GM19193 (cell line): ENCODE measurements around the gene BNIP5.

Experiments
- POLR2A ChIP-seq: IDR thresholded peaks from 4 replicates; pipeline ENCODE4 v1.6.1; 2011; ENCODE audit not compliant: insufficient read depth, insufficient read length; ENCODE audit errors: extremely low read depth

The BNIP5 gene

DNA sequence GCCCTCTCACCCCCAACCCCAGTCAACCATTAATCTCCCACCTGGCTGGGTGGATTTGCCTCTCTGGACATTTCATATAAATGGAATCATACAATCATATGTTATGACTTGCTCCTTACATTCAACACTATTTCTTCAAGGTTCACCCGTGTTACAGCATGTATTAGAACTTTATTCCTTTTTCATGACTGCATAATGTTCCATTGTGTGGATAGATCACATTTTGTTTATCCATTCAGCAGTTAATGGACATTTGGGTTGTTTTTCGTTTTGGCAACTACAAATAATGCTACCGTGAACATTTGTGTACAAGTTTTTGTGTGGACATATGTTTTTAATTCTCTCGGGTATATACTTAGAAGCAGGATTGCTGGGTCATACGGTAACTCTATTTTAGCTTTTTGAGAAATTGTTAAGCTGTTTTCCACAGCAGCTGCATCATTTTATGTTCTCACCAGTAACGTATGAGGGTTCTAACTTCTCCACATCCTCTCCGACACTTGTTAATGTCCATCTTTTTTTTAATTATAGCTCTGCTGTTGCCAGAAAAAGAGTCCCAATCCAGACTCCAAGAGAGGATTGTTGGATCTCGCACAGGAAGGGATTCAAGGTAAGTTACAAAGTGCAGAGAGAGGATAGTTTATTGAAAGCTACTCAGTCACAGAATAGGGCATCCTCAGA lies 15.9 kb upstream of the BNIP5 start:
- TF ChIP-seq POLR2A: no peak

DNA sequence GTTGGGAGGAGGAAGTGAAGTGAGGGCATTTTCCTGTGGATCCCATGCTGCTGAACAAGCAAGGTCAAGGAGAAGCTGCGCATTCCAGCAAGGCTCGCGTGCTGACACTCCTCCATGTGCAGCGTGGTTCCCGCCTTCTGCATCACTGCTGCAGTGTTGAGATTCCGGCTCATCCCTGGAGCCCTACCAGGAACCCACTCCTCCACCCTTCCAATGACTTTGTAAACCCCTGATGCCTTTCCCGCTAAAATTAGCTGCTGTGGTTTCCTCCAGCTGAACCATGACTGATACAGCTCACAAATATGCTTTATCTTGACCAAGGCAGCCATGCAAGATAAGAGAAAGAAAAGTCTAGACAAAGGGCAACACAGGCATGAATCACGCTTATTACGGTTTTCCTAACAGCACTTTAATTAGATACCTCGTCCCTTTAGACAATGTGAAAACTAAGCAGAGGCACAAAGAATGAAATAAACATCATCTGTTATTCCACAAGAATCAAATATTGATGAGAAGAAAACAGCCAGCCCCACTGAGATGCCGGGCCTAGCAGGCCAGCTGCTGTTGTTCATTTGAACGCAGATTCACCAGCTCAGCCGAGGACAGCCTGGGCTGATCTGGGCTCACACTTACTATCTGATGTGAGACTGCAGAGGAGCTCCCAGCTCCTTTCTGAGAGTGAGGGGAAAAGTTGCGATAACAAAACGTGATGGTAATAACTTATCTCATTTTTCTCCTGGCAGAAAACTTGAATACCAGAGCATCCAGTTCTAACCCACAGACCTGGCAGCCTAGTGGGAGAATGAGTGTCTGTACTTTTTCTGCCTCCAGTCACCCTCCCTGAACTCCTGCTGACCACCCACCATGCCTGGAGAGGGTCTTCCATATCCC lies 14.2 kb upstream of the BNIP5 start:
- TF ChIP-seq POLR2A: no peak

- no peak for TF ChIP-seq POLR2A
Measured at GRCh38 chr6:36350082-36350481, 13.4 kb upstream of the BNIP5 start.

- TF ChIP-seq POLR2A: no peak
Measured at GRCh38 chr6:36349240-36349639, 12.6 kb upstream of the BNIP5 start.

GRCh38 chr6:36347621-36348020 lies 10.9 kb upstream of the BNIP5 start:
- TF ChIP-seq POLR2A: no peak

DNA sequence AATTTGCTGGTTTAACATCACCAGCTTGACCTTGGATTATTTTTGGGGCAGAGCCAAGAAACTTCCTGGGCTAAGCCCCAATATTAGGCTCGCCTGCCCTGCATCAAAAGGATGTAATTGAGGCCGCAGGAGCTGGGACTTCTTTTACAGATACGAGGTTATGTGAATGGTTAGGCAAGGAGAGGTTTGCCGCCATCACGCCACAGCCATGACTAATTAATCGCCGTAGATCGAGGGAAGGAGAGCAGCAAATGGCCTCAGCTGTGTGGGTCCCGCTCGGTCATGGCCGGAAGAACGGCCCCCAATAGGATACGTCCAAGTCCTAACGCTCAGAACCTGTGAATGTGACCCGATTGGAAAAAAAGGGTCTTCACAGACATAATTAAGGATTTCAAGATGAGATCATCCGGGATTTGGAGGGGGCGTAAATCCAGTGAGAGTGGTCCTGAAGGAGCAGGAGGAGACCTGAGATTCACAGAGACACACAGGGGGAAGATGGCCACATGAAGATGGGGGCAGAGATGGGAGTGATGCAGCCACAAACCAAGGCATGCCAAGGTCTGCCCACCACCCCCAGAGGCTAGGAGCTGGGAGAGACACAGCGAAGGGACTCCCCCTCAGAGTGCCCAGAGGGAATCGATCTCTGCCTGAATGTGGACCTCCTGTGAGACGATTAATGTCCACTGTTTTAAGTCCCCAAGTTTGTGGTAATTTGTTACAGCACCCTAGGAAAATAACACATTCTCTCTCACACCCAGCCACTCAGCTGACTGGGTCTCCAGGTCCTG lies 10.0 kb upstream of the BNIP5 start:
- no peak for TF ChIP-seq POLR2A

DNA sequence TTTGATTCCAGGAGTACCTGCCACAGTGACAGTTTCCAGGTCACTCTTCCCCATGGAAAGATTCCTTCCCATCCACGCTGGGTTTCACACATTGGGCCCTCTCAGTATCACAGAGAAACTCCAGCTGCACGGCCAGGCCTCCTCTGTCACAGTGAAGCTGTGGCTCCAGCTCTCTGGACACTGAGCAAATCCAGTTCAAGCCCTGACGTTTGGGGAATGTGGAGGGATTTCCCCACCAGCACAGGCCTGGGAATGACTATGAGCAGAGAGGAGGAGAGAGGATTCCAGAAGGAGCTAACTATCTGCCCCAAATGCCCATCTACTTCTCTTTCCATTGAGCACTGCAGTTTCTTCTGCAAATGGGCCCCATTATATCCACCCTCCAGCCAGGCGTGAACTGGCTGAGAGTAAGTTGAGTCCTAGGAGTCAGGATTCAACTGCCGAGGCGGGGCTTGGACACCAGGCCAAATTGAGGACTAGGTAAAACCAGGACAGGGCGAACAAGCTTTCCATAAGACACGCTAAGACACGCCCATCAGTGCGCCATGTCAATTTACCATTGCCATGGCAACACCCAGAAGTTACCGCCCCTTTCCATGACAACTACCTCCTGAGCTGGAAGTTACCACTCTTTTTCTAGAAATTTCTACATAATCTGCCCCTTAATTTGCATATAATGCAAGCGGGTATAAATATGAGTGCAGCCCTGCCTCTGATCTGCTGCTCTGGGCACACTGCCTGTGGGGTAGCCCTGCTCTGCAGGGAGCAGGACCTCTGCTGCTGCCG lies 9.2 kb upstream of the BNIP5 start:
- no peak for TF ChIP-seq POLR2A

GRCh38 chr6:36343109-36343680 lies 6.5 kb upstream of the BNIP5 start:
- TF ChIP-seq POLR2A: no peak

DNA sequence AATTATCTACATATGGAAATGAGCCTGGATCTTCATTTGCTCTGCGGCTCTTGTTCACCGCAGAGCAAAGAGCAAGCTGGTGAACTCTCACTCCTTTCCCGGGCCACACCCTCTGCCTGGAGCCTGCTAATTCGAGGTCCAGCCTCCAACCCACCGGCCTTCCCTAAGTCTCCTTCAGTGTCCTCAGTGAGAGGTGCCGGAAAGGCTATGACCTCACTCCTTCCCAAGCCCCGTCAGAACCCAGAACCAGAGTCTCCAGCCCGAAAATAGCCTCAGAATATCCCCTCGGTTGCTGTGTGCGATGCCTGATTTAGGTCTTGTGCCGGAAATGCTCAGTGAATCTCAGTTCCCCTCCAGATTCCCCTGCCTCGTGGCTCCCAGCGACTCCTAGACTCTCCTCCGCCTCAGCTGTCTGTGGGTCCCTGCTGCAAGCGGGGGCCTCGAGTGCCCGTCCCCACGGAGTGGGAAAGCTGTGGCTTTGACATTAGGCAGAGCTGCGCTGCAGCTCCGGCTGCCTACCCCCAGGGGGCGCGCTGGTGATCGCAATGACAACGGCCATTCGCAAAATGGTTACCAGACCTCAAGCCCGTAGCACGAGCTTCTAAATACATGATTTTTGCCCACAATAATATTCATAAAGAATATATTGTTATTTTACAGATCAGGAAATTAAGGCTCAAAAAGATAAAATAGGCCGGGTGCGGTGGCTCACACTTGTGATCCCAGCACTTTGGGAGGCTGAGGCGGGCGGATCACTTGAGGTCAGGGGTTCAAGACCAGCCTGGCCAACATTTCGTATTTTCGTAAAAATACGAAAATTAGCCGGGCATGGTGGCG lies 4.1 kb upstream of the BNIP5 start:
- TF ChIP-seq POLR2A: no peak

DNA sequence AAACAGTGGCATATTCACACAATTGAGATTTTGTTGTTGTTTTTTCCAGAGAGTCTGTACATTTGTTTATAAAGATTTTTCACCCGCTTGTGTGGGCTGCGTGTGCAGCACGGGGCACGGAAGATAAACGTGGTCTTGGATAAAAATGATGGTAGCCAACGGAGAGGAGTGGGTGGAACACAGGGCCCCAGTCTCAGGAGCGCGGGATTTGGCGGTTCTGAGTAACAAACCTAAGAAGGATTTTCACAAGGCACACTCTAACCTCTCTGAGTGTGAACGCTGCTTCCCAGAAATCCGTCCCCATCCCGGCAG lies 3.6 kb upstream of the BNIP5 start:
- TF ChIP-seq POLR2A: no peak

- TF ChIP-seq POLR2A: no peak
Measured at GRCh38 chr6:36339146-36339545, 2.5 kb upstream of the BNIP5 start.

- no peak for TF ChIP-seq POLR2A
Measured at GRCh38 chr6:36337814-36338213, 1.1 kb upstream of the BNIP5 start.

DNA sequence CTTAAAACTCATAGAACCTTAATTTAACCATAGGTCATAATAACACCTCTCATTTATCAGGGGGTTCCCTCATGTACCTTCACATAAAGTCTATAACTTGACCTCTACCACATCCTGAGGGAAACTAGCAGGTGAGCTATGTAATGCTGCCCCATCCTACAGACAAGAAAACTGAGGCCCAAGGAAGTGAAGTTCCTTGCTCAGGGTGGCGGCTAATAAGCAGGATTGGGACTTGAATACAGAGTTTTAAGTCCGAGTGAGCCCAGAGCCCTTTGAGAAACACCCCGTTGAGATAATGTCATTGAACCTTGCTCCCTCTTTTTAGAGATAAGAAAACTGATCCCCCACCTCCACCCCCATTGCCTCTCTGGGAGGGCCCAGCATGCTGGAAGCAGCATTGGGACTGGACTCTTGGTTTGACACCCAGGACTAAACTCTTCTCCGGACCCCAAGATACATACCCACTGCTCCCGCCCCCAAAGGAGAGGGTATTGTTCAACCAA lies 429 bp downstream of the BNIP5 start:
- no peak for TF ChIP-seq POLR2A
